Endodermal cell (in vitro differentiated cells): ENCODE data around the gene KIAA1217. TPM values are rescaled to one million over a fixed set of nuclear protein-coding genes. Genes with fewer than 3 reads are reported as not detected.

Experiments
- DNase-seq: peaks from one replicate; pipeline ENCODE4 v3.0.0-alpha.2; 2017
- H3K27ac ChIP-seq: 2 replicates; pipeline ENCODE4 v1.5.1; 2013; ENCODE audit warnings: mild to moderate bottlenecking, low read depth, low read length, moderate library complexity
- H3K27me3 ChIP-seq: 2 replicates; pipeline ENCODE4 v1.6.1; 2013; ENCODE audit warnings: mild to moderate bottlenecking, low read length, moderate library complexity; ENCODE audit not compliant: insufficient read depth, control insufficient read depth, poor library complexity, severe bottlenecking
- H3K36me3 ChIP-seq: 2 replicates; pipeline ENCODE4 v1.7.0; 2013; ENCODE audit warnings: mild to moderate bottlenecking, low read length, moderate library complexity; ENCODE audit not compliant: control insufficient read depth, insufficient read depth
- H3K4me1 ChIP-seq: one replicate; pipeline ENCODE4 v1.7.0; 2013; ENCODE audit warnings: low read length; ENCODE audit not compliant: control insufficient read depth, insufficient read depth
- H3K4me3 ChIP-seq: 2 replicates; pipeline ENCODE4 v1.5.1; 2013; ENCODE audit warnings: mild to moderate bottlenecking, low read length, moderate library complexity
- H3K9ac ChIP-seq: 2 replicates; pipeline ENCODE4 v1.6.1; 2013; ENCODE audit warnings: mild to moderate bottlenecking, low read length, moderate library complexity; ENCODE audit not compliant: poor library complexity, severe bottlenecking; ENCODE audit errors: extremely low read depth
- H3K9me3 ChIP-seq: 2 replicates; pipeline ENCODE4 v1.6.1; 2013; ENCODE audit warnings: mild to moderate bottlenecking, low read length, moderate library complexity; ENCODE audit not compliant: control insufficient read depth
- H3K27ac Mint-ChIP-seq: 2 replicates; pipeline ENCODE4 v1.8.0; 2020; ENCODE audit warnings: mixed read lengths
- H3K27me3 Mint-ChIP-seq: 2 replicates; pipeline ENCODE4 v1.8.0; 2021; ENCODE audit warnings: mild to moderate bottlenecking, mixed read lengths; ENCODE audit not compliant: insufficient read depth
- H3K36me3 Mint-ChIP-seq: 2 replicates; pipeline ENCODE4 v1.8.0; 2020; ENCODE audit warnings: low read depth, mixed read lengths
- H3K4me1 Mint-ChIP-seq: 2 replicates; pipeline ENCODE4 v1.8.0; 2020; ENCODE audit warnings: mixed read lengths
- H3K4me3 Mint-ChIP-seq: 2 replicates; pipeline ENCODE4 v1.8.0; 2020; ENCODE audit warnings: mild to moderate bottlenecking, moderate library complexity, mixed read lengths
- H3K9me3 Mint-ChIP-seq: 2 replicates; pipeline ENCODE4 v1.8.0; 2020; ENCODE audit warnings: mild to moderate bottlenecking, mixed read lengths
- CTCF ChIP-seq: fragments of 200-600 bp; sonication (generic); conservative IDR thresholded peaks from 2 replicates; pipeline ENCODE4 v1.5.0; 2021; ENCODE audit warnings: antibody characterized with exemption, mild to moderate bottlenecking
- WGBS, 2 experiments: methylation state at CpG; one replicate each; pipeline versions ENCODE4 v1.1.5 to v1.1.7; 2013; ENCODE audit warnings: missing lambda C conversion rate in 2 of 2, mixed read lengths in 1 of 2; ENCODE audit not compliant: insufficient coverage in 1 of 2, insufficient read length in 1 of 2; 5-methylcytosine and 5-hydroxymethylcytosine counted together
- total RNA-seq, 2 donors: library from RNA; stranded (reverse); fragmentation: NEBNext Ultra II Directional in 1 of 2; extraction: Animal tissue kit (Norgen Biotek cat#: 25700) in 1 of 2; gene quantifications; 2 replicates in 1 of 2; 3 replicates in 1 of 2; pipeline ENCODE4 v1.2.1, GENCODE V29; 2021

KIAA1217 gene
- total RNA-seq, 2 donors from 2014 or later: 25.4 to 27.2 TPM

DNA sequence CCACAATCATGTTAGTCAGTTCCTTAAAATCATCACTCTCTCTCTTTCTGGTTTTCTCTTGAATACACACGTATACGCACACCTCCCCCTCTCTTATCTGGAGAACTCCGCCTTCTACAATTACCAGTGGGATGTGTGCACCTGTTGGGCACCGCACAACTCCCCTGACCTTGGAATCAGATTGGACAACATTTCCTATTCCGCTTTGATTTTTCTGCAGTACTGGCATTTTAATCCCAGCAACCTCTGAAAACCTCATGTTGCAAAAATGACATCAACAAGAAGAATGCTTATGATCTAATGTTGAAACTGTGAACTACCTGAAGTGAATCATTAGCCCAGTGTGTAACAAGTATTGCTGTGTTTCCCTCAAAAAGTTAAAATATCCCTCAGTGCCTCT is 109.6 kb downstream of the KIAA1217 start:
- no peak overlapping the region for H3K27ac Mint-ChIP-seq

GRCh38 chr10:24320373-24320772 is 111.4 kb downstream of the KIAA1217 start:
- Histone ChIP-seq H3K4me3 (no peak overlapping the region), H3K27me3 (no peaks in the 10 kb centered on the region)
- no peak for TF ChIP-seq CTCF

More for the DNA sequence above, 109.6 kb downstream of the KIAA1217 start:
- H3K4me1 Mint-ChIP-seq: peaks cover 2% of the 10 kb centered on the region
- Histone ChIP-seq H3K36me3 (peaks cover 5% of the 10 kb centered on the region), H3K9ac (no peak overlapping the region), H3K27ac (no peak overlapping the region), H3K4me3 (no peak overlapping the region), H3K9me3 (no peaks in the 10 kb centered on the region), H3K27me3 (no peaks in the 10 kb centered on the region), H3K4me1 (peaks cover under 1% of the 10 kb centered on the region)
- H3K9me3 Mint-ChIP-seq: no peaks in the 10 kb centered on the region
- TF ChIP-seq CTCF: no peak
- peaks cover 4% of the 10 kb centered on the region for H3K36me3 Mint-ChIP-seq
- DNase-seq: no peak
- no peak overlapping the region for H3K4me3 Mint-ChIP-seq
- H3K27me3 Mint-ChIP-seq: no peaks in the 10 kb centered on the region
- 95 to 100% methylated on average over 2 to 5 of the region's 5 CpGs for WGBS, 2 experiments

GRCh38 chr10:24324651-24325050 is 115.7 kb downstream of the KIAA1217 start:
- H3K27ac Mint-ChIP-seq: no peak overlapping the region
- H3K36me3 ChIP-seq: no peaks in the 10 kb centered on the region
- no peak overlapping the region for H3K4me3 Mint-ChIP-seq
- no peak overlapping the region for H3K27ac ChIP-seq
- H3K4me1 Mint-ChIP-seq: no peaks in the 10 kb centered on the region
- peaks cover 8% of the 10 kb centered on the region for H3K9me3 ChIP-seq
- H3K27me3 Mint-ChIP-seq: no peaks in the 10 kb centered on the region
- TF ChIP-seq CTCF: no peak
- peaks cover 16% of the 10 kb centered on the region for H3K9me3 Mint-ChIP-seq
- no peaks in the 10 kb centered on the region for H3K4me1 ChIP-seq
- no peak for DNase-seq
- no peaks in the 10 kb centered on the region for H3K27me3 ChIP-seq
- H3K9ac ChIP-seq: no peak overlapping the region
- peaks cover 7% of the 10 kb centered on the region for H3K36me3 Mint-ChIP-seq
- 74% methylated on average over 3 of the region's 3 CpGs; no CpG with 5 or more reads in 1 of the 2 experiments for WGBS, 2 experiments
- no peak overlapping the region for H3K4me3 ChIP-seq

More at GRCh38 chr10:24320373-24320772, 111.4 kb downstream of the KIAA1217 start:
- Histone ChIP-seq H3K36me3 (peaks cover 2% of the 10 kb centered on the region), H3K9me3 (no peaks in the 10 kb centered on the region), H3K4me1 (no peaks in the 10 kb centered on the region), H3K27ac (no peak overlapping the region), H3K9ac (no peak overlapping the region)
- WGBS, 2 experiments: 92 to 100% methylated on average over 2 of the region's 2 CpGs
- H3K27ac Mint-ChIP-seq: no peak overlapping the region
- DNase-seq: no peak
- no peak overlapping the region for H3K4me3 Mint-ChIP-seq
- H3K9me3 Mint-ChIP-seq: no peaks in the 10 kb centered on the region
- H3K4me1 Mint-ChIP-seq: no peaks in the 10 kb centered on the region
- H3K27me3 Mint-ChIP-seq: no peaks in the 10 kb centered on the region
- H3K36me3 Mint-ChIP-seq: no peaks in the 10 kb centered on the region
